ENCODE data around the gene BCL2. TPM values are rescaled to one million over a fixed set of nuclear protein-coding genes. Genes with fewer than 3 reads are reported as not detected.

BCL2 gene
- total RNA-seq, 2 experiments from 2014 or later = 1.4 to 2.5 TPM

DNA sequence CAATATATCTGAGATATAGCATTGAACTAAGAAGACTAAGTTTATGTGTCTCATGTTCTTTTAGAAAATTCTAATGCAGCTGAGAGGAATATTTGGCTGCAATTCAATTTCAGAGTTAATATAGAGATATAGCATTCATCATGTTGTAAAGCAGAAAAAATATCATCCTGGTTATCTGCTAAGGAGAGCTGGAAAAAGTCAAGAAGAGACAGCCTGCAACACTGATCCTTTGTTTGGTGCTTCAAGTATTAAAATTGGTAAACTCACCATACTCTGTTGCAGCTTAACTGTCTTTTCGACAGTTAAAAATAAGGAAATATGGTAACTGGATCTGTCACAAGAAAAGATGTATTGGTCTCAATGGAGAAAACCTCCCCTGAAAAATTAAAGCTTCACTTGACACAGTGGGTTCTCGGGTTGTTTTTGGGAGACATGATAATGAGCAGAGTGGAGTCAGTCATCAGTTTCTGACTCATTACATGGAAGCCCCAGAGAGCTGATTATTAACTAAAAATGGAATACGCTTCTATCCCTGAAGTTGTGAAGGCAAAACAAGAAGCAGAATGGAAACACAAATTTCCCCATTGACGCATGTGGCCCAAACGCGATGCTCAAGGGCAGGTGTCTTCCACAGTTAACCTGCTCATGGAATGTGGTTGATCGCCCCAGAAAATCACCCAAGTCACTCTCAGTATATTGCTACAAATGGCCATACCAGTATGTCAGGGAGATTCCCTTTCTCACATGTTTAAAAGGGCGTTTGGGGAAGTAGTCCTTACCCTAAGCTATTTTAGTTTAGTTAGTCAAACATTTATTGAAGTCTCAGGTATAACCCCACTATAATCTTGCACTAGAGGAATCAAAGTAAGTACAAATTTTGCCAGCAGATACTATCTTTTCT, 8.2 kb downstream of the BCL2 start:
- DNase-seq (ENCODE audit: low spot score) = no peak
- Histone ChIP-seq H3K4me1 (ENCODE audit: insufficient read depth, low read length, poor library complexity, severe bottlenecking) (no peaks in the 10 kb centered on the region), H3K27ac (ENCODE audit: low read depth, low read length, poor library complexity, severe bottlenecking) (no peak overlapping the region), H4K20me1 (ENCODE audit: insufficient read depth, low read length) (no peaks in the 10 kb centered on the region), H3K9me3 (ENCODE audit: low read length) (no peaks in the 10 kb centered on the region), H3K4me3 (ENCODE audit: low read depth, low read length, poor library complexity, severe bottlenecking) (no peak overlapping the region), H3K36me3 (ENCODE audit: insufficient read depth, low read length) (no peaks in the 10 kb centered on the region), H3K9me2 (ENCODE audit: insufficient read depth, low read length) (no peaks in the 10 kb centered on the region), H3K79me2 (ENCODE audit: insufficient read depth, low read depth, low read length) (no peaks in the 10 kb centered on the region), H3K4me2 (ENCODE audit: low read length) (peak overlapping the region; percentile 20; the same call in 1 of the 2 replicates), H2AFZ (ENCODE audit: low read length) (no peak overlapping the region)
- BruUV-seq (replicated peaks) = no TSS peak
- CTCF ChIA-PET (ENCODE audit: unreplicated experiment) = no interaction called here
- intact Hi-C loops (cut with micrococcal nuclease; ENCODE audit: unreplicated experiment) = no loop called here
- no peak for TF ChIP-seq EZH2phosphoT487 (IDR thresholded peaks at IDR 0.05; ENCODE audit: borderline replicate concordance, low read depth, low read length)
- no peak for TF ChIP-seq CTCF (conservative IDR thresholded peaks at IDR 0.05; ENCODE audit: low read length)
- POLR2A ChIA-PET = interaction anchor here (0.6 kb wide), 2 partner anchors 153 to 1351 kb away, joined by 3 to 7 read pairs; no protein-coding TSS in a partner anchor

GRCh38 chr18:63309422-63309821, 10.1 kb downstream of the BCL2 start:
- H3K4me1 ChIP-seq (ENCODE audit: insufficient read depth, low read length, poor library complexity, severe bottlenecking) = no peaks in the 10 kb centered on the region
- peak overlapping the region; percentile 3; the same call in 1 of the 2 replicates for H3K4me2 ChIP-seq (ENCODE audit: low read length)

More at GRCh38 chr18:63309422-63309821, 10.1 kb downstream of the BCL2 start:
- H3K9me2 ChIP-seq (ENCODE audit: insufficient read depth, low read length) = no peaks in the 10 kb centered on the region
- H3K4me3 ChIP-seq (ENCODE audit: low read depth, low read length, poor library complexity, severe bottlenecking) = no peak overlapping the region
- no peaks in the 10 kb centered on the region for H3K9me3 ChIP-seq (ENCODE audit: low read length)
- intact Hi-C loops (cut with micrococcal nuclease; ENCODE audit: unreplicated experiment) = no loop called here
- no peak for DNase-seq (ENCODE audit: low spot score)
- H4K20me1 ChIP-seq (ENCODE audit: insufficient read depth, low read length) = no peaks in the 10 kb centered on the region
- ChIA-PET POLR2A (no interaction called here), CTCF (ENCODE audit: unreplicated experiment) (no interaction called here)
- no TSS peak for BruUV-seq (replicated peaks)
- no peaks in the 10 kb centered on the region for H3K79me2 ChIP-seq (ENCODE audit: insufficient read depth, low read depth, low read length)
- no peaks in the 10 kb centered on the region for H3K36me3 ChIP-seq (ENCODE audit: insufficient read depth, low read length)
- TF ChIP-seq EZH2phosphoT487 (IDR thresholded peaks at IDR 0.05; ENCODE audit: borderline replicate concordance, low read depth, low read length) (no peak), CTCF (conservative IDR thresholded peaks at IDR 0.05; ENCODE audit: low read length) (no peak)
- no peak overlapping the region for H3K27ac ChIP-seq (ENCODE audit: low read depth, low read length, poor library complexity, severe bottlenecking)
- H2AFZ ChIP-seq (ENCODE audit: low read length) = no peak overlapping the region
